Measurements from ENCODE around the gene TRIM47. TPM values are rescaled to one million over a fixed set of nuclear protein-coding genes. Genes with fewer than 3 reads are reported as not detected.
"Not testable (repeated sequence)": the region's sequence is repeated elsewhere in the genome, so short reads cannot be mapped to it uniquely, and the experiment has no call there.

Gene TRIM47
- total RNA-seq, 1 experiment from 2014 or later, result 48.3 TPM

DNA sequence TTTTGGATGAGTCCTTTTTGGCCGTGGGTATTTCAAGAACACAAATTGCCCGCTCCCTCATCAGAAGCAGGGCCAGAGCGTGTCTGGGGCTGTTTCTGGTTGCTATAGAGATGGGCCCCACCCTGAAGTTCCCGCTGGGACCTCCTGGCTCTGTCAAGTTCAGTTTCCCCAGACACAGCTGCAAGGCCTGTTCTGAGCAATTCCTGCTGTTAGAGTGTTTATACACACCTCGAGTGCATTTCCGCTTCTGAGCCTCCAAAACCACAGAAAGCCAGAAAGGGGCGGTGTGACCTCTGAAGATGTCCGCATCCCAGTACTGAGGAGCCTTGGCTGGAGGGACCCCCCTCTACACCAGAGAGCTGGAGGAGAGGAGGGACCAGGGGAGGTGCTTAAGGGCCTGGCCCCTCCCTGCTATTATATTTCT, 13.9 kb downstream of the TRIM47 start:
- H3K4me3 ChIP-seq, result no peak overlapping the region
- POLR2A ChIA-PET (ENCODE audit: unreplicated experiment), result no interaction called here
- TF ChIP-seq EZH2 (IDR thresholded peaks at IDR 0.05; ENCODE audit: low read depth), result no peak
- TF ChIP-seq, protein P1, sequence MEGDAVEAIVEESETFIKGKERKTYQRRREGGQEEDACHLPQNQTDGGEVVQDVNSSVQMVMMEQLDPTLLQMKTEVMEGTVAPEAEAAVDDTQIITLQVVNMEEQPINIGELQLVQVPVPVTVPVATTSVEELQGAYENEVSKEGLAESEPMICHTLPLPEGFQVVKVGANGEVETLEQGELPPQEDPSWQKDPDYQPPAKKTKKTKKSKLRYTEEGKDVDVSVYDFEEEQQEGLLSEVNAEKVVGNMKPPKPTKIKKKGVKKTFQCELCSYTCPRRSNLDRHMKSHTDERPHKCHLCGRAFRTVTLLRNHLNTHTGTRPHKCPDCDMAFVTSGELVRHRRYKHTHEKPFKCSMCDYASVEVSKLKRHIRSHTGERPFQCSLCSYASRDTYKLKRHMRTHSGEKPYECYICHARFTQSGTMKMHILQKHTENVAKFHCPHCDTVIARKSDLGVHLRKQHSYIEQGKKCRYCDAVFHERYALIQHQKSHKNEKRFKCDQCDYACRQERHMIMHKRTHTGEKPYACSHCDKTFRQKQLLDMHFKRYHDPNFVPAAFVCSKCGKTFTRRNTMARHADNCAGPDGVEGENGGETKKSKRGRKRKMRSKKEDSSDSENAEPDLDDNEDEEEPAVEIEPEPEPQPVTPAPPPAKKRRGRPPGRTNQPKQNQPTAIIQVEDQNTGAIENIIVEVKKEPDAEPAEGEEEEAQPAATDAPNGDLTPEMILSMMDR (conservative IDR thresholded peaks at IDR 0.05), result no peak
- no peaks in the 10 kb centered on the region for H3K9me3 ChIP-seq (ENCODE audit: insufficient read depth, low read depth)
- H3K4me1 ChIP-seq (replicated peaks; ENCODE audit: insufficient read depth), result peaks cover 2% of the 10 kb centered on the region; the same call in 1 of the 2 replicates
- intact Hi-C loops (cut with micrococcal nuclease; ENCODE audit: unreplicated experiment), result no loop called here
- no peaks in the 10 kb centered on the region for H3K36me3 ChIP-seq (ENCODE audit: low read depth)
- no peaks in the 10 kb centered on the region for H3K79me2 ChIP-seq (ENCODE audit: low read depth)
- H3K27ac ChIP-seq, result no peak overlapping the region
- CTCF ChIA-PET, result interaction anchor here (1.0 kb wide), 1 partner anchor 18 kb away, joined by 3 read pairs; no protein-coding TSS in a partner anchor
- DNase-seq, result no peak
- BruUV-seq (replicated peaks), result no TSS peak
- no peaks in the 10 kb centered on the region for H4K20me1 ChIP-seq (ENCODE audit: insufficient read depth)
- no peak overlapping the region for H2AFZ ChIP-seq
- H3F3A ChIP-seq (ENCODE audit: insufficient read depth, low read depth), result peaks cover 6% of the 10 kb centered on the region; the same call in 1 of the 2 replicates
- H3K27me3 ChIP-seq (ENCODE audit: insufficient read depth, low read depth), result no peaks in the 10 kb centered on the region
- H3K4me2 ChIP-seq, result no peak overlapping the region
- no peaks in the 10 kb centered on the region for H3K9me2 ChIP-seq (ENCODE audit: insufficient read depth)

DNA sequence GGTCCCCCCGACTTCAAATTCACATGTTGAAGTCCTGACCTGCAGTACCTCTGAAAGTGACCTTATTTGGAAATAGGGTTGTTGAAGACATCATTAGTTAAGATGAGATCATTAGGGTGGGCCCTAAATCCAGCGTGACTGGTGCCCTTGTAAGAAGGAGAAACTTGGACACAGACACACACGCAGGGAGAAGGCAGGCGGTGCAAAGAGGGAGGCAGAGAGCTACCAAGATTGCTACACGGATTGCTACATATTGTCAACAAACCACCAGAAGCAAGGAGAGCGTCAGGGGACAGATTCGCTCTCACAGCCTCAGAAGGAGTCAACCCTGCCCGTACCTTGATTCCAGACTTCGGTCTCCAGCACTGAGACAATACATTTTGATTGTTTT, 16.5 kb downstream of the TRIM47 start:
- H2AFZ ChIP-seq, result no peak overlapping the region
- H3K4me2 ChIP-seq, result no peak overlapping the region
- no peaks in the 10 kb centered on the region for H3K9me2 ChIP-seq (ENCODE audit: insufficient read depth)
- H3K9me3 ChIP-seq (ENCODE audit: insufficient read depth, low read depth), result no peaks in the 10 kb centered on the region
- H3K4me1 ChIP-seq (replicated peaks; ENCODE audit: insufficient read depth), result no peaks in the 10 kb centered on the region
- POLR2A ChIA-PET (ENCODE audit: unreplicated experiment), result interaction anchor here (0.7 kb wide), 1 partner anchor 221 kb away, joined by 4 read pairs; no protein-coding TSS in a partner anchor
- CTCF ChIA-PET, result interaction anchor here (0.6 kb wide), 2 partner anchors 115 to 248 kb away, joined by 8 to 11 read pairs; no protein-coding TSS in a partner anchor
- no peaks in the 10 kb centered on the region for H4K20me1 ChIP-seq (ENCODE audit: insufficient read depth)
- no peak for DNase-seq
- no peak overlapping the region for H3K4me3 ChIP-seq
- intact Hi-C loops (cut with micrococcal nuclease; ENCODE audit: unreplicated experiment), result no loop called here
- no peaks in the 10 kb centered on the region for H3K27me3 ChIP-seq (ENCODE audit: insufficient read depth, low read depth)
- no peak overlapping the region for H3K27ac ChIP-seq
- H3K79me2 ChIP-seq (ENCODE audit: low read depth), result no peaks in the 10 kb centered on the region
- BruUV-seq (replicated peaks), result no TSS peak
- no peaks in the 10 kb centered on the region for H3K36me3 ChIP-seq (ENCODE audit: low read depth)
- H3F3A ChIP-seq (ENCODE audit: insufficient read depth, low read depth), result peaks cover 13% of the 10 kb centered on the region; the same call in 1 of the 2 replicates
- TF ChIP-seq, protein P1 (conservative IDR thresholded peaks at IDR 0.05), result no peak
- TF ChIP-seq EZH2 (IDR thresholded peaks at IDR 0.05; ENCODE audit: low read depth), result no peak

DNA sequence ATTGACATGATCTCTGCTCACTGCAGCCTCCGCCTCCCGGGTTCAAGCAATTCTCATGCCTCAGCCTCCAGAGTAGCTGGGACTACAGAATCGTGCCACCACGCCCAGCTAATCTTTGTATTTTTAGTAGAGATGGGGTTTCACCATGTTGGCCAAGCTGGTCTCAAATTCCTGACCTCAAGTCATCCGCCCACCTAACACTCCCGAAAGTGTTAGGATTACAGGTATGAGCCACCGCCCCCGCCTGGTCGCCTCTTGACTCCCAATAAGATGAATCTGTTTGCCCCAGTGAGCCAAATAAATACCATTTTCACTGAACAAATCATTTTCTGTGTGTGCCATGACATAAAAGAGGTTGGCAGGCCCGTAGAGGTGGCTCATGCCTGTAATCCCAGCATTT, 19.0 kb downstream of the TRIM47 start:
- ChIA-PET CTCF (interaction anchor here (1.1 kb wide), 1 partner anchor 14 kb away, joined by 3 read pairs; no protein-coding TSS in a partner anchor), POLR2A (ENCODE audit: unreplicated experiment) (interaction anchor here (0.6 to 1.0 kb wide), 2 partner anchors 79 to 97 kb away, joined by 3 to 6 read pairs; a partner anchor contains a TSS)
- H3K27me3 ChIP-seq (ENCODE audit: insufficient read depth, low read depth); H4K20me1 ChIP-seq (ENCODE audit: insufficient read depth); H3K9me2 ChIP-seq (ENCODE audit: insufficient read depth); H3K79me2 ChIP-seq (ENCODE audit: low read depth); H3K36me3 ChIP-seq (ENCODE audit: low read depth); H3K4me2 ChIP-seq; H3K27ac ChIP-seq; H3K4me3 ChIP-seq; intact Hi-C loops (cut with micrococcal nuclease; ENCODE audit: unreplicated experiment); DNase-seq; H2AFZ ChIP-seq; BruUV-seq (replicated peaks); H3K4me1 ChIP-seq (replicated peaks; ENCODE audit: insufficient read depth); H3K9me3 ChIP-seq (ENCODE audit: insufficient read depth, low read depth): not testable (repeated sequence)
- H3F3A ChIP-seq (ENCODE audit: insufficient read depth, low read depth), result peaks cover 23% of the 10 kb centered on the region; the same call in 1 of the 2 replicates
